Uterus (tissue), 4 donors: ENCODE results near the gene FAM227B. TPM values are rescaled to one million over a fixed set of nuclear protein-coding genes. Genes with fewer than 3 reads are reported as not detected.

ENCODE experiments used
- DNase-seq, 2 donors: peaks; one replicate each; pipeline ENCODE4 v3.0.0-alpha.2; 2019 to 2020
- H3K27ac ChIP-seq, 2 donors: fragments of 200-600 bp; sonication (generic); 1 replicate in 1 of 2; 2 replicates in 1 of 2; pipeline ENCODE4 v1.5.1; 2016 to 2018
- H3K27me3 ChIP-seq, 2 donors: fragments of 200-600 bp; sonication (generic); one replicate each; pipeline ENCODE4 v1.5.1; 2018 to 2019; ENCODE audit warnings: control low read depth in 1 of 2
- H3K36me3 ChIP-seq, 2 donors: fragments of 200-600 bp; sonication (generic); one replicate each; pipeline ENCODE4 v1.5.1; 2019; ENCODE audit warnings: control low read depth in 1 of 2
- H3K4me1 ChIP-seq, 2 donors: fragments of 200-600 bp; sonication (generic); one replicate each; pipeline ENCODE4 v1.5.1; 2018 to 2019; ENCODE audit warnings: control low read depth in 1 of 2
- H3K4me3 ChIP-seq, 2 donors: fragments of 200-600 bp; sonication (generic); 1 replicate in 1 of 2; 2 replicates in 1 of 2; pipeline ENCODE4 v1.5.1; 2018 to 2019; ENCODE audit warnings: mild to moderate bottlenecking in 1 of 2
- H3K9me3 ChIP-seq, 2 donors: fragments of 200-600 bp; sonication (generic); one replicate each; pipeline ENCODE4 v1.5.1; 2019; ENCODE audit warnings: control low read depth in 1 of 2
- POLR2A ChIP-seq, 2 donors: fragments of 450-650 bp; IDR thresholded peaks; one replicate each; pipeline ENCODE4 v1.6.1; 2016; ENCODE audit warnings: antibody characterized with exemption in 2 of 2, mild to moderate bottlenecking in 1 of 2, moderate library complexity in 1 of 2
- intact Hi-C: fragments of 100-400 bp; cut with DNase I; formaldehyde crosslinking; loops from one replicate; pipeline ENCODE4 v1.15.1; 2023; ENCODE audit warnings: low total_unique reads
- total RNA-seq, 4 donors: library from RNA; depleted of rRNA in 3 of 4; stranded (reverse); fragments of >200 nt in 3 of 4; gene quantifications; one replicate each; pipeline versions ENCODE4 v1.1.0 to v1.2.4, GENCODE V29; 2014 to 2023
- TF ChIP-seq, protein P1 (sequence below), 4 experiments: fragments of 200-600 bp in 2 of 4; fragments of 450-650 bp in 2 of 4; sonication (generic) in 2 of 4; IDR thresholded peaks; one replicate each; pipeline ENCODE4 v1.5.1; 2016 to 2019; ENCODE audit warnings: antibody characterized with exemption in 4 of 4, mild to moderate bottlenecking in 2 of 4, moderate library complexity in 1 of 4
- donor health status: DM: yes; HTN: yes; CAD: no.

Gene FAM227B
- total RNA-seq, 4 donors from 2014 or later = 2.6 to 15.7 (median 9.9) TPM

DNA sequence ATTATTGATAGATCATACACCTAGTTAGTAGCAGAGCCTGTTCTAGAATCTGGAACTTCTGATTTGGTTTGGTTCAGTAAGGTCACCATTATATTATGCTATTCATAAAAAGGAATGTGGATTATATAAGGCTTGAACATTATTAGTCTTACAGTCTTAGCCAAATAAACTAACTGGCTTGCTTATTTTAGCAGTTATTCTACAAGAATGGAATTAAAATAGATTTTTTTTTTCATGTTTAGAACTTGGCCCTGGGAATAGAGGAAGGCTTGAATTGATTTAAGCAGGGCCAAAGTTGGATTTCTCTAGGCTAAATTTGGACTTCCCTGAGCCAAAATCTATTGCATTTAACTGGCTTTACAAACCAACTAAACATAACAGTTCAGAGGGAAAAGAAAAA, 24.7 kb upstream of the FAM227B start:
- no peaks in the 10 kb centered on the region for H3K4me1 ChIP-seq
- DNase-seq = no peak
- no peaks in the 10 kb centered on the region for H3K9me3 ChIP-seq
- intact Hi-C loops = no loop called here
- H3K27ac ChIP-seq = peak overlapping the region; percentile 67 to 71
- TF ChIP-seq, protein P1, sequence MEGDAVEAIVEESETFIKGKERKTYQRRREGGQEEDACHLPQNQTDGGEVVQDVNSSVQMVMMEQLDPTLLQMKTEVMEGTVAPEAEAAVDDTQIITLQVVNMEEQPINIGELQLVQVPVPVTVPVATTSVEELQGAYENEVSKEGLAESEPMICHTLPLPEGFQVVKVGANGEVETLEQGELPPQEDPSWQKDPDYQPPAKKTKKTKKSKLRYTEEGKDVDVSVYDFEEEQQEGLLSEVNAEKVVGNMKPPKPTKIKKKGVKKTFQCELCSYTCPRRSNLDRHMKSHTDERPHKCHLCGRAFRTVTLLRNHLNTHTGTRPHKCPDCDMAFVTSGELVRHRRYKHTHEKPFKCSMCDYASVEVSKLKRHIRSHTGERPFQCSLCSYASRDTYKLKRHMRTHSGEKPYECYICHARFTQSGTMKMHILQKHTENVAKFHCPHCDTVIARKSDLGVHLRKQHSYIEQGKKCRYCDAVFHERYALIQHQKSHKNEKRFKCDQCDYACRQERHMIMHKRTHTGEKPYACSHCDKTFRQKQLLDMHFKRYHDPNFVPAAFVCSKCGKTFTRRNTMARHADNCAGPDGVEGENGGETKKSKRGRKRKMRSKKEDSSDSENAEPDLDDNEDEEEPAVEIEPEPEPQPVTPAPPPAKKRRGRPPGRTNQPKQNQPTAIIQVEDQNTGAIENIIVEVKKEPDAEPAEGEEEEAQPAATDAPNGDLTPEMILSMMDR (IDR thresholded peaks at IDR 0.05) = no peak
- TF ChIP-seq POLR2A (IDR thresholded peaks at IDR 0.05) = no peak
- no peaks in the 10 kb centered on the region for H3K36me3 ChIP-seq
- H3K4me3 ChIP-seq = no peak overlapping the region
- no peaks in the 10 kb centered on the region for H3K27me3 ChIP-seq

DNA sequence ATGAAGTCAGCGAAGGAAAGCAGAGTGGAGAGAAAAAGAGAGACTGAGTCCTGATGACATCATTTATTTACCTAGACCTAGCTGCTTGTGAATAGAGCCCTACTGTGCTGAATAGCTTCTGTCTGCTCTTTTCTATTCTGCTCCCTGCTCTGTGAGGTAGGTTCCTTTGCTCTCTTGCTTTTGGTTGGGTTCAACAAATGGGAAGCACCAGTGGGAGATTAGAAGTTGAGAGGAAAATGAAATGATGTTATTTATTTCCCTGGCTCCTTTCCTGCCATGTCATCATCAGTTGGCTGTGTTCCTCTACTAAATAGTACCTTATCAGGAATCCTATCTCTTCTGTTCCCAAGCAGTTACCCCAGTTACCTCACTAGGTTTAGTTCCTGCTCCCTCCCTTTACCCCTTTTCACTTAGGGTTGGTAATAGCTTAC, 23.8 kb upstream of the FAM227B start:
- peak in 1 of 2 donors; percentile 31 for DNase-seq
- TF ChIP-seq, protein P1 (IDR thresholded peaks at IDR 0.05) = no peak
- no peak for TF ChIP-seq POLR2A (IDR thresholded peaks at IDR 0.05)
- Histone ChIP-seq H3K27ac (peak overlapping the region; percentile 67 to 71), H3K27me3 (no peaks in the 10 kb centered on the region), H3K4me1 (no peaks in the 10 kb centered on the region), H3K9me3 (no peaks in the 10 kb centered on the region), H3K4me3 (no peak overlapping the region), H3K36me3 (no peaks in the 10 kb centered on the region)
- intact Hi-C loops = no loop called here

DNA sequence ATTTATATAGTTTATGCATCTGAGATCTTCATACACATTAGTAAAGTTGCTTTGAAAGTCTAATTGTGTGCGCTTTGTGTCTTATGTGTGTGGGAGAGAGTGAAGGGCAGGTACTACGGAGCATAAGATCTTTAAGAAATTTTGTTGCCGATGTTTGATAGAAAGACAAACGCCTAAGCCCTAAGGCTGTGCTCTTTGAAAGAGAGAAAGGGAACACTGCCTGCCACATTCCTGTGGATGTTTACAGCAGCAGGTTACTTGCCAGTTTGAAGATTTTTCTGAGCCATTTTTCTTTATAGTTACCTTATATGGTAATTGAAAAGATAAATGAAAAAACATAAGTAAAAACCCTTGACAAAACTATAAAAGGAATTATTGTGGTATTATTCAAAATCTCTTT, 17.2 kb upstream of the FAM227B start:
- no peaks in the 10 kb centered on the region for H3K9me3 ChIP-seq
- no peaks in the 10 kb centered on the region for H3K4me1 ChIP-seq
- H3K4me3 ChIP-seq = no peak overlapping the region
- no peaks in the 10 kb centered on the region for H3K36me3 ChIP-seq
- intact Hi-C loops = no loop called here
- peak overlapping the region; percentile 39 to 47 for H3K27ac ChIP-seq
- H3K27me3 ChIP-seq = no peaks in the 10 kb centered on the region
- no peak for DNase-seq
- TF ChIP-seq POLR2A (IDR thresholded peaks at IDR 0.05) = no peak
- TF ChIP-seq, protein P1 (IDR thresholded peaks at IDR 0.05) = no peak

DNA sequence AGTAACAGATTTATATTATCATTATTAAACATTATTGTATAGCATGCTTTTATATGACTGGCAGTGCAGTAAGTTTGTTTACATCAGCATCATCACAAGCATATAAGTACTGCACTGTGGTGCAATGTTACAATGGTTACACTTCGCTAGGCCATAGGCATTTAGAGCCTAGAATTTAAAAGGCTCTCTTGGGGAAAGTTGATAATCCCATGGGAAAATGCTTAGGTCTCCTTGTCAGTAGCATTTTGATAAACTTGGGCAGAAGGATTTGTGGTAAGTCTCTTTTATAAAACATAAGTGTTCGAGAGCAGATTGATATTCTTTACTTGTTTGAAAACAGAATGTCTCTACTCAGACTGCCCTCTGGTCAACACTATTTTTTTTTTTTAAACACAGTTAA, 7.8 kb upstream of the FAM227B start:
- Histone ChIP-seq H3K4me1 (no peaks in the 10 kb centered on the region), H3K4me3 (no peak overlapping the region), H3K27ac (no peak overlapping the region), H3K9me3 (peaks cover 0 to 6% of the 10 kb centered on the region in 2 donors), H3K36me3 (no peaks in the 10 kb centered on the region), H3K27me3 (no peaks in the 10 kb centered on the region)
- intact Hi-C loops = no loop called here
- no peak for DNase-seq
- no peak for TF ChIP-seq POLR2A (IDR thresholded peaks at IDR 0.05)
- TF ChIP-seq, protein P1 (IDR thresholded peaks at IDR 0.05) = no peak

- H3K36me3 ChIP-seq = no peaks in the 10 kb centered on the region
These were observed 6.8 kb upstream of the FAM227B start for GRCh38 chr15:49627407-49627877.

More at GRCh38 chr15:49627407-49627877, 6.8 kb upstream of the FAM227B start:
- Histone ChIP-seq H3K9me3 (peaks cover 0 to 6% of the 10 kb centered on the region in 2 donors), H3K4me3 (no peak overlapping the region), H3K27me3 (no peaks in the 10 kb centered on the region), H3K4me1 (no peaks in the 10 kb centered on the region), H3K27ac (no peak overlapping the region)
- DNase-seq = no peak
- TF ChIP-seq, protein P1 (IDR thresholded peaks at IDR 0.05) = no peak
- TF ChIP-seq POLR2A (IDR thresholded peaks at IDR 0.05) = no peak
- intact Hi-C loops = no loop called here
